ENCODE measurements around the gene PTGES2.

GRCh38 chr9:128118472-128118857 is 9.1 kb downstream of the PTGES2 start:
- TF ChIP-seq CTCF (IDR thresholded peaks at IDR 0.05), result no peak
- TF ChIP-seq POLR2A (IDR thresholded peaks at IDR 0.05), result no peak
